Stomach (tissue), 4 donors: ENCODE measurements around the gene TEKT2.

Experiments used
- CTCF ChIP-seq, 7 experiments: fragments of 450-650 bp in 4 of 7; fragments of 200-600 bp in 3 of 7; sonication (generic) in 3 of 7; IDR thresholded peaks; one replicate each; pipeline ENCODE4 v1.5.1; 2016 to 2019; ENCODE audit warnings: antibody characterized with exemption in 7 of 7, control low read depth in 2 of 7, mild to moderate bottlenecking in 1 of 7
- EP300 ChIP-seq: sonication (generic); formaldehyde crosslinking; IDR thresholded peaks from one replicate; pipeline ENCODE4 v1.6.1; 2017; ENCODE audit warnings: antibody characterized with exemption
- POLR2A ChIP-seq, 4 donors: fragments of 450-650 bp; IDR thresholded peaks; one replicate each; pipeline ENCODE4 v1.6.1; 2016; ENCODE audit warnings: antibody characterized with exemption in 4 of 4, control low read depth in 2 of 4, mild to moderate bottlenecking in 1 of 4, moderate library complexity in 1 of 4
- POLR2AphosphoS5 ChIP-seq, 3 donors: sonication (generic); formaldehyde crosslinking; IDR thresholded peaks; one replicate each; pipeline ENCODE4 v1.6.1; 2016; ENCODE audit warnings: antibody characterized with exemption in 3 of 3

- TF ChIP-seq CTCF (IDR thresholded peaks at IDR 0.05): no peak
- TF ChIP-seq POLR2A (IDR thresholded peaks at IDR 0.05): no peak
- no peak for TF ChIP-seq EP300
- TF ChIP-seq POLR2AphosphoS5 (IDR thresholded peaks at IDR 0.05): no peak
Observed at GRCh38 chr1:36068866-36069265, 15.0 kb upstream of the TEKT2 start.
